B cell (primary cell): ENCODE data around the gene HCFC1. TPM values are rescaled to one million over a fixed set of nuclear protein-coding genes. Genes with fewer than 3 reads are reported as not detected.

Experiments
- ATAC-seq: fragments of 200-7000 bp; cut with Tn5 transposase; one replicate; pipeline ENCODE4 v1.10.0; 2021; ENCODE audit warnings: low read depth, mild to moderate bottlenecking, moderate number of reproducible peaks, moderate library complexity
- CTCF ChIA-PET: fragments of 350-600 bp; sonication (Branson Sonifier 250); formaldehyde crosslinking; loops from one replicate; lab custom pipeline; 2021; ENCODE audit warnings: antibody characterized with exemption, inconsistent platforms; lab: Charles Lee
- POLR2A ChIA-PET: fragments of 350-600 bp; sonication (Branson Sonifier 250); formaldehyde crosslinking; loops from one replicate; lab custom pipeline; 2021; ENCODE audit warnings: antibody characterized with exemption; lab: Charles Lee
- DNase-seq: peaks from one replicate; pipeline ENCODE4 v3.0.0; 2013
- H2AFZ ChIP-seq: 2 replicates; pipeline ENCODE4 v1.6.1; 2012; ENCODE audit warnings: mild to moderate bottlenecking, low read depth, low read length; ENCODE audit not compliant: insufficient read depth, poor library complexity, severe bottlenecking
- H3K27ac ChIP-seq, 2 donors: 1 replicate in 1 of 2; 2 replicates in 1 of 2; pipeline ENCODE4 v1.5.1; 2012 to 2013; ENCODE audit warnings: low read length in 2 of 2, mild to moderate bottlenecking in 2 of 2, moderate library complexity in 1 of 2
- H3K27me3 ChIP-seq, 4 experiments: fragments of 200-600 bp in 1 of 4; sonication (generic) in 1 of 4; replicated peaks in 1 of 4; 1 replicate in 2 of 4; 2 replicates in 2 of 4; pipeline versions ENCODE4 v1.6.1 to v1.7.0; 2013 to 2016; ENCODE audit warnings: low read length in 3 of 4, mild to moderate bottlenecking in 2 of 4, mixed read lengths in 1 of 4, moderate library complexity in 1 of 4; ENCODE audit not compliant: insufficient read depth in 4 of 4, control insufficient read depth in 3 of 4; ENCODE audit errors: control extremely low read depth in 1 of 4
- H3K36me3 ChIP-seq, 2 experiments: replicated peaks in 1 of 2; 1 replicate in 1 of 2; 2 replicates in 1 of 2; pipeline versions ENCODE4 v1.6.1 to v1.7.1; 2013; ENCODE audit warnings: low read length in 1 of 2; ENCODE audit not compliant: insufficient read depth in 2 of 2, control insufficient read depth in 1 of 2; ENCODE audit errors: control extremely low read depth in 1 of 2, extremely low read depth in 1 of 2
- H3K4me1 ChIP-seq, 2 donors: fragments of 200-600 bp in 1 of 2; sonication (generic) in 1 of 2; 1 replicate in 1 of 2; 2 replicates in 1 of 2; pipeline versions ENCODE4 v1.5.1 to v1.6.1; 2013 to 2017; ENCODE audit warnings: low read length in 2 of 2; ENCODE audit not compliant: control insufficient read depth in 2 of 2, insufficient read depth in 2 of 2
- H3K4me2 ChIP-seq: replicated peaks from 2 replicates; pipeline ENCODE3; 2012; ENCODE audit warnings: mild to moderate bottlenecking, low read depth, low read length; ENCODE audit not compliant: poor library complexity, severe bottlenecking
- H3K4me3 ChIP-seq, 5 experiments: fragments of 200-600 bp in 1 of 5; sonication (generic) in 1 of 5; 1 replicate in 3 of 5; 2 replicates in 2 of 5; pipeline versions ENCODE4 v1.5.1 to v1.7.0; 2011 to 2016; ENCODE audit warnings: low read length in 4 of 5, mild to moderate bottlenecking in 4 of 5, low read depth in 2 of 5, control low read depth in 1 of 5, moderate library complexity in 1 of 5; ENCODE audit not compliant: insufficient read depth in 1 of 5; ENCODE audit errors: control extremely low read depth in 1 of 5, extremely low read depth in 1 of 5
- H3K79me2 ChIP-seq: fragments of 200-600 bp; sonication (generic); one replicate; pipeline ENCODE4 v1.6.0; 2016; ENCODE audit warnings: low read length; ENCODE audit not compliant: control insufficient read depth, insufficient read depth
- H3K9ac ChIP-seq: fragments of 200-600 bp; sonication (generic); 2 replicates; pipeline ENCODE4 v1.6.1; 2017; ENCODE audit warnings: mild to moderate bottlenecking, low read length, moderate library complexity
- H3K9me3 ChIP-seq, 3 donors: one replicate each; pipeline versions ENCODE4 v1.6.1 to v1.7.1; 2013; ENCODE audit warnings: low read length in 2 of 3; ENCODE audit not compliant: control insufficient read depth in 2 of 3, insufficient read depth in 1 of 3; ENCODE audit errors: control extremely low read depth in 1 of 3
- H4K20me1 ChIP-seq: 2 replicates; pipeline ENCODE4 v1.6.0; 2012; ENCODE audit warnings: mild to moderate bottlenecking, low read length; ENCODE audit not compliant: insufficient read depth, control insufficient read depth, poor library complexity, severe bottlenecking
- H3K27ac Mint-ChIP-seq: one replicate; pipeline ENCODE4 v1.8.0; 2021; ENCODE audit warnings: mixed read lengths
- H3K27me3 Mint-ChIP-seq: one replicate; pipeline ENCODE4 v1.8.0; 2021; ENCODE audit warnings: mixed read lengths
- H3K4me1 Mint-ChIP-seq: one replicate; pipeline ENCODE4 v1.8.0; 2021; ENCODE audit warnings: mixed read lengths
- H3K4me3 Mint-ChIP-seq: one replicate; pipeline ENCODE4 v1.8.0; 2021; ENCODE audit warnings: mixed read lengths
- H3K9me3 Mint-ChIP-seq: one replicate; pipeline ENCODE4 v1.8.0; 2022; ENCODE audit warnings: mixed read lengths; ENCODE audit not compliant: insufficient read depth
- EZH2 ChIP-seq: IDR thresholded peaks from 2 replicates; pipeline ENCODE4 v1.6.1; 2012; ENCODE audit warnings: borderline replicate concordance, low read depth, mild to moderate bottlenecking, moderate library complexity, low read length; ENCODE audit not compliant: insufficient read depth, poor library complexity, severe bottlenecking
- WGBS: methylation state at CpG from one replicate; pipeline ENCODE4 v1.1.5; 2013; ENCODE audit warnings: missing lambda C conversion rate; ENCODE audit not compliant: insufficient coverage; 5-methylcytosine and 5-hydroxymethylcytosine counted together
- intact Hi-C: fragments of 100-400 bp; cut with micrococcal nuclease; formaldehyde crosslinking; loops from one replicate; pipeline ENCODE4 v1.10.0; 2022
- polyA plus RNA-seq: library from polyadenylated mRNA; depleted of rRNA; stranded (reverse); fragments of >200 nt; gene quantifications from 2 replicates; pipeline ENCODE4 v1.2.3, GENCODE V29; 2012
- total RNA-seq, 2 donors: library from RNA; stranded (reverse); fragments of 120-200 nt in 1 of 2; gene quantifications; 1 replicate in 1 of 2; 2 replicates in 1 of 2; pipeline versions ENCODE4 v1.2.3 to v1.2.4, GENCODE V29; 2013 to 2022
- TF ChIP-seq, protein P1 (sequence below): fragments of 200-600 bp; IDR thresholded peaks from one replicate; pipeline ENCODE4 v1.8.0; 2022; ENCODE audit warnings: antibody characterized with exemption, mild to moderate bottlenecking

HCFC1 gene
- total and polyA plus RNA-seq, 2 donors (not counting 1 experiment from before 2014, with no cell fraction given): 32.1 to 57.7 TPM

DNA sequence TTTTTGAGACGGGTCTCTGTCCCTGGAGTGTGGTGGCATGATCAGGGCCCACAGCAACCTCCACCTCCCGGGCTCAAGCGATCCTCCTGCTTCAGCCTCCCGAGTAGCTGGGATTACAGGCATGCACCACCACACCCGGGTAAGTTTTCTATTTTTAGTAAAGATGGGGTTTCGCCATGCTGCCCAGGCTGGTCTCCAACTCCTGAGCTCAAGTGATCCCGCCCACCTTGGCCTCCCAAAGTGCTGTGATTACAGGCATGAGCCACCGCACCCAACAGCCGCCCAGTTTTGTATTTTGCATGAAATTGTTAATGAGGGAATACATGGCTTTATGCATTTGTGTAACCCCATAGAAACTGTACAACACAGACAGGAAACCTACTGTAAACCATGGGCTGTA lies 42.8 kb downstream of the HCFC1 start:
- H3K79me2 ChIP-seq: peaks cover 29% of the 10 kb centered on the region
- no peaks in the 10 kb centered on the region for H4K20me1 ChIP-seq
- peak overlapping the region in 4 of 5 experiments; percentile 22 to 49 (median 40) for H3K4me3 ChIP-seq
- Mint-ChIP-seq H3K4me1 (peaks cover 33% of the 10 kb centered on the region), H3K4me3 (peak overlapping the region; percentile 29), H3K9me3 (no peaks in the 10 kb centered on the region), H3K27ac (peak overlapping the region; percentile 76), H3K27me3 (no peaks in the 10 kb centered on the region)
- ChIA-PET POLR2A (interaction anchor here (0.9 to 5.2 kb wide), 5 partner anchors 18 to 135 kb away, joined by 3 to 58 read pairs (median 6); partner anchors contain the start of genes HCFC1, IDH3G, RENBP and SSR4), CTCF (interaction anchor here (0.9 to 13.1 kb wide), 2 partner anchors 18 to 165 kb away, joined by 4 to 325 read pairs; partner anchors contain the start of genes PLXNB3 and RENBP)
- DNase-seq: no peak
- H3K9me3 ChIP-seq: no peaks in the 10 kb centered on the region
- no peaks in the 10 kb centered on the region for H3K27me3 ChIP-seq
- peaks cover 0 to 23% of the 10 kb centered on the region in 2 experiments for H3K36me3 ChIP-seq
- H3K9ac ChIP-seq: peak overlapping the region; percentile 6
- peaks cover 36 to 42% of the 10 kb centered on the region in 2 donors for H3K4me1 ChIP-seq
- H2AFZ ChIP-seq: no peak overlapping the region
- TF ChIP-seq, protein P1, sequence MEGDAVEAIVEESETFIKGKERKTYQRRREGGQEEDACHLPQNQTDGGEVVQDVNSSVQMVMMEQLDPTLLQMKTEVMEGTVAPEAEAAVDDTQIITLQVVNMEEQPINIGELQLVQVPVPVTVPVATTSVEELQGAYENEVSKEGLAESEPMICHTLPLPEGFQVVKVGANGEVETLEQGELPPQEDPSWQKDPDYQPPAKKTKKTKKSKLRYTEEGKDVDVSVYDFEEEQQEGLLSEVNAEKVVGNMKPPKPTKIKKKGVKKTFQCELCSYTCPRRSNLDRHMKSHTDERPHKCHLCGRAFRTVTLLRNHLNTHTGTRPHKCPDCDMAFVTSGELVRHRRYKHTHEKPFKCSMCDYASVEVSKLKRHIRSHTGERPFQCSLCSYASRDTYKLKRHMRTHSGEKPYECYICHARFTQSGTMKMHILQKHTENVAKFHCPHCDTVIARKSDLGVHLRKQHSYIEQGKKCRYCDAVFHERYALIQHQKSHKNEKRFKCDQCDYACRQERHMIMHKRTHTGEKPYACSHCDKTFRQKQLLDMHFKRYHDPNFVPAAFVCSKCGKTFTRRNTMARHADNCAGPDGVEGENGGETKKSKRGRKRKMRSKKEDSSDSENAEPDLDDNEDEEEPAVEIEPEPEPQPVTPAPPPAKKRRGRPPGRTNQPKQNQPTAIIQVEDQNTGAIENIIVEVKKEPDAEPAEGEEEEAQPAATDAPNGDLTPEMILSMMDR: no peak
- no peak for TF ChIP-seq EZH2
- ATAC-seq: no peak
- intact Hi-C loops: loop anchor here (1.0 to 5.0 kb wide), 4 partner anchors 42 to 203 kb away; partner anchors contain the start of genes HCFC1, IDH3G, L1CAM and SSR4
- peak overlapping the region; percentile 48 to 57 for H3K27ac ChIP-seq
- no CpG with 5 or more reads among the region's 9 CpGs for WGBS
- peak overlapping the region; percentile 98 for H3K4me2 ChIP-seq
